Stomach (tissue), 9 donors: ENCODE measurements around the gene PPP4C. TPM values are rescaled to one million over a fixed set of nuclear protein-coding genes. Genes with fewer than 3 reads are reported as not detected.

Experiments used
- DNase-seq, 2 donors: peaks; one replicate each; pipeline versions ENCODE4 v3.0.0 to v3.0.0-alpha.2; 2013 to 2019
- H3K27ac ChIP-seq, 5 donors: fragments of 200-600 bp in 4 of 5; sonication (generic) in 4 of 5; one replicate each; pipeline ENCODE4 v1.5.1; 2013 to 2019; ENCODE audit warnings: mild to moderate bottlenecking in 1 of 5, moderate library complexity in 1 of 5
- H3K27me3 ChIP-seq, 3 donors: fragments of 200-600 bp; sonication (generic); one replicate each; pipeline ENCODE4 v1.5.1; 2017 to 2019; ENCODE audit warnings: mixed run types in 1 of 3
- H3K36me3 ChIP-seq, 4 donors: fragments of 200-600 bp; sonication (generic); 1 replicate in 3 of 4; 2 replicates in 1 of 4; pipeline ENCODE4 v1.5.1; 2016 to 2019
- H3K4me1 ChIP-seq, 4 donors: fragments of 200-600 bp; sonication (generic); one replicate each; pipeline ENCODE4 v1.5.1; 2016 to 2019
- H3K4me3 ChIP-seq, 4 donors: fragments of 200-600 bp; sonication (generic) in 3 of 4; one replicate each; pipeline ENCODE4 v1.5.1; 2016 to 2019; ENCODE audit warnings: mild to moderate bottlenecking in 1 of 4
- H3K9me3 ChIP-seq, 4 donors: fragments of 200-600 bp; sonication (generic); one replicate each; pipeline ENCODE4 v1.5.1; 2016 to 2019
- EP300 ChIP-seq: sonication (generic); formaldehyde crosslinking; IDR thresholded peaks from one replicate; pipeline ENCODE4 v1.6.1; 2017; ENCODE audit warnings: antibody characterized with exemption
- POLR2A ChIP-seq, 4 donors: fragments of 450-650 bp; IDR thresholded peaks; one replicate each; pipeline ENCODE4 v1.6.1; 2016; ENCODE audit warnings: antibody characterized with exemption in 4 of 4, control low read depth in 2 of 4, mild to moderate bottlenecking in 1 of 4, moderate library complexity in 1 of 4
- POLR2AphosphoS5 ChIP-seq, 3 donors: sonication (generic); formaldehyde crosslinking; IDR thresholded peaks; one replicate each; pipeline ENCODE4 v1.6.1; 2016; ENCODE audit warnings: antibody characterized with exemption in 3 of 3
- WGBS, 5 donors: extraction: QIAGEN DNeasy Blood & Tissue Kit in 3 of 5; methylation state at CpG; one replicate each; pipeline versions ENCODE4 v1.1.5 to v1.1.7; 2013 to 2018; 5-methylcytosine and 5-hydroxymethylcytosine counted together
- intact Hi-C: fragments of 100-400 bp; cut with DNase I; formaldehyde crosslinking; loops from one replicate; pipeline ENCODE4 v1.15.1; 2023; ENCODE audit warnings: low total_unique reads
- polyA plus RNA-seq, 3 donors: library from polyadenylated mRNA; stranded (reverse); fragments of 200-250 nt; gene quantifications; one replicate each; pipeline ENCODE4 v1.2.3, GENCODE V29; 2013
- total RNA-seq, 5 donors: library from RNA; depleted of rRNA; stranded (reverse); fragments of >200 nt; gene quantifications; one replicate each; pipeline versions ENCODE4 v1.1.0 to v1.2.3, GENCODE V29; 2014 to 2016
- TF ChIP-seq, protein P1 (sequence below), 7 experiments: fragments of 450-650 bp in 4 of 7; fragments of 200-600 bp in 3 of 7; sonication (generic) in 3 of 7; IDR thresholded peaks; one replicate each; pipeline ENCODE4 v1.5.1; 2016 to 2019; ENCODE audit warnings: antibody characterized with exemption in 7 of 7, control low read depth in 2 of 7, mild to moderate bottlenecking in 1 of 7
- donor health status: healthy with polysubstance abuse.
- donor health status: Bipolar disorder and iron deficiency.
- donor health status: healthy.

The PPP4C gene
- total and polyA plus RNA-seq, 8 donors = 21.4 to 118 (median 74.2) TPM

DNA sequence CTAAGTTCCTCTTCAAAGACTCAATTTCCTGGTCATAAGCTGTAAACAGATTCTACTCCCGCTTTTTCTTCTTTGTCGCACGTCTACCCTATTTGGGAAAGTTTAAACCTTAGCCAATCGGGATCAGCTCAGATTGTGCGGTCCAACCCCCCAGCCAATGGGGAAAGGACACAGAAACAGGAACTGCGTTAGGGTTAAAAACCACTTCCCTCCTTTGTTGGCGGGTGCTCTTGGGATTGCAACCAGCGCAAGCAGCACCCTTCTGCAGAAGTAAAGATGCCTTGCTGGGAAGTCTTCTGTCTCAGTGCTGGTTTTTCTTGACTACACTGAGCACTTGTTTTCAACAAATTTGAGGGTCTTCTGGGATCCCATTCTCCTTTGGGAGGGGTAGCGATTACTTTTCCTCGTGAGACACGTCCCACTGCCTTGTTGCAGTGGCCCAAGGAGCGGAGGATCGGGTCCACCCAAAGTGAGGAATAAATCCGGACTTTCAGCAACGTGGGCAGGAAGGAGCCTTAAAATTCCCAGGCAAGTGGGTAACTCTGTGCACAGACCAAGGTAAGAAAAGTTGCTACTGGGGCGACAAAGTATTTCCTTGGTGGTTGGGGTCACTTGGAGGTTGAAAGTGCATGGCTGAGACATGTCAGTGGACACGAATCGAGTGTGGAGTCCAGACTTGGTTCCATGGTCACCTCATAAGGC is 21.2 kb downstream of the PPP4C start:
- H3K9me3 ChIP-seq = peaks cover 0 to 22% (median 12%) of the 10 kb centered on the region in 4 donors
- DNase-seq = peak in 1 of 2 donors; percentile 37
- H3K4me1 ChIP-seq = peaks cover 30 to 42% (median 41%) of the 10 kb centered on the region in 4 donors
- peaks cover 5 to 21% (median 15%) of the 10 kb centered on the region in 4 donors for H3K36me3 ChIP-seq
- peak overlapping the region; percentile 63 to 89 (median 80) for H3K4me3 ChIP-seq
- H3K27ac ChIP-seq = peak overlapping the region; percentile 90 to 99 (median 93)
- TF ChIP-seq EP300 (no peak), POLR2A (IDR thresholded peaks at IDR 0.05) (no peak), POLR2AphosphoS5 (IDR thresholded peaks at IDR 0.05) (no peak)
- TF ChIP-seq, protein P1, sequence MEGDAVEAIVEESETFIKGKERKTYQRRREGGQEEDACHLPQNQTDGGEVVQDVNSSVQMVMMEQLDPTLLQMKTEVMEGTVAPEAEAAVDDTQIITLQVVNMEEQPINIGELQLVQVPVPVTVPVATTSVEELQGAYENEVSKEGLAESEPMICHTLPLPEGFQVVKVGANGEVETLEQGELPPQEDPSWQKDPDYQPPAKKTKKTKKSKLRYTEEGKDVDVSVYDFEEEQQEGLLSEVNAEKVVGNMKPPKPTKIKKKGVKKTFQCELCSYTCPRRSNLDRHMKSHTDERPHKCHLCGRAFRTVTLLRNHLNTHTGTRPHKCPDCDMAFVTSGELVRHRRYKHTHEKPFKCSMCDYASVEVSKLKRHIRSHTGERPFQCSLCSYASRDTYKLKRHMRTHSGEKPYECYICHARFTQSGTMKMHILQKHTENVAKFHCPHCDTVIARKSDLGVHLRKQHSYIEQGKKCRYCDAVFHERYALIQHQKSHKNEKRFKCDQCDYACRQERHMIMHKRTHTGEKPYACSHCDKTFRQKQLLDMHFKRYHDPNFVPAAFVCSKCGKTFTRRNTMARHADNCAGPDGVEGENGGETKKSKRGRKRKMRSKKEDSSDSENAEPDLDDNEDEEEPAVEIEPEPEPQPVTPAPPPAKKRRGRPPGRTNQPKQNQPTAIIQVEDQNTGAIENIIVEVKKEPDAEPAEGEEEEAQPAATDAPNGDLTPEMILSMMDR (IDR thresholded peaks at IDR 0.05) = no peak
- no peaks in the 10 kb centered on the region for H3K27me3 ChIP-seq
- WGBS, 5 donors = 95 to 96% (median 95%) methylated on average over 18 of the region's 18 CpGs
- intact Hi-C loops = no loop called here

DNA sequence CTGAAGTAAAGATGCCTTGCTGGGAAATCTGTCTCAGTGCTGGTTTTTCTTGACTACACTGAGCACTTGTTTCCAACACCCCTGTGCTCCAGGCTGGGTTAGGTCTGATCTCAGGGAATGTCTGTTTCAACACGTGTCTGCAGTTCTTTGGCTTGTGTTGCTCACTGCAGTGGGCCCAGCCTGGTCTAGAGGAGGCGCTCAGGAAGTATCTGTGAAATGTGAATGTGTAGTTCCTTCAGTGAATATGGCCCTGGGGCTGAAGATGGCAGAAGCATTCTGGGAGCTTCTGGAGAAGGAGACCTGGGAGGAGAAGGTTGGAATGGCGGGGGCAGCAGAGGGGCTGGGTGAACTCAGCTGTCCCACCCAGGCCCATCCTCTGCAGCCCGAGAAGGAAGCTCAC is 28.3 kb downstream of the PPP4C start:
- no peak overlapping the region for H3K27ac ChIP-seq
- H3K9me3 ChIP-seq = no peaks in the 10 kb centered on the region
- peaks cover 0 to 23% (median 4%) of the 10 kb centered on the region in 4 donors for H3K4me1 ChIP-seq
- H3K27me3 ChIP-seq = no peaks in the 10 kb centered on the region
- peaks cover 13 to 59% (median 50%) of the 10 kb centered on the region in 4 donors for H3K36me3 ChIP-seq
- TF ChIP-seq POLR2A (IDR thresholded peaks at IDR 0.05) (no peak), POLR2AphosphoS5 (IDR thresholded peaks at IDR 0.05) (no peak), EP300 (no peak)
- TF ChIP-seq, protein P1 (IDR thresholded peaks at IDR 0.05) = no peak
- intact Hi-C loops = no loop called here
- DNase-seq = no peak
- no peak overlapping the region for H3K4me3 ChIP-seq
- 79 to 90% (median 84%) methylated on average over 4 of the region's 4 CpGs for WGBS, 5 donors

DNA sequence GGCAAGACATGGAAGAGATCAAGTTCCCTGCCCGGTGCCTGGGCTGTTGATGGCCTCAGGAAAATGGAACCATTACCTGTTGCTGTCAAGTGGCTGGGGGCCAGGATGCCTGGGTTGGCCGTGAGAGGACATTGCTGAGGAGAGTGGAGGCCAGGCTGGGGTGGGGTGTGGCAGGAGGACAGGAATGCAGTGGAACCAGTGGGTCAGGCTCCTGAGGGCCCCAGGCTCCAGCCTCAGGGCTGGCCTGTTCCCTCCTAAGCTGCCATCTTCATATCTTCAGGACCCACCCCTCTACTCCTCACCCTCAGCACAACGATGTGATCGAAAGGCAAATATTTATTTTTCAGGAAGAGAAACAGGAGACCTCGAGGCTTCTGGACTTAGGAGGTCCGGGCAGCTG is 28.7 kb downstream of the PPP4C start:
- no peak for TF ChIP-seq POLR2A (IDR thresholded peaks at IDR 0.05)
- TF ChIP-seq POLR2AphosphoS5 (IDR thresholded peaks at IDR 0.05) = no peak
- no peak for TF ChIP-seq EP300
- TF ChIP-seq, protein P1 (IDR thresholded peaks at IDR 0.05) = no peak
- 29 to 55% (median 36%) methylated on average over 6 of the region's 6 CpGs for WGBS, 5 donors
- H3K27ac ChIP-seq = no peak overlapping the region

DNA sequence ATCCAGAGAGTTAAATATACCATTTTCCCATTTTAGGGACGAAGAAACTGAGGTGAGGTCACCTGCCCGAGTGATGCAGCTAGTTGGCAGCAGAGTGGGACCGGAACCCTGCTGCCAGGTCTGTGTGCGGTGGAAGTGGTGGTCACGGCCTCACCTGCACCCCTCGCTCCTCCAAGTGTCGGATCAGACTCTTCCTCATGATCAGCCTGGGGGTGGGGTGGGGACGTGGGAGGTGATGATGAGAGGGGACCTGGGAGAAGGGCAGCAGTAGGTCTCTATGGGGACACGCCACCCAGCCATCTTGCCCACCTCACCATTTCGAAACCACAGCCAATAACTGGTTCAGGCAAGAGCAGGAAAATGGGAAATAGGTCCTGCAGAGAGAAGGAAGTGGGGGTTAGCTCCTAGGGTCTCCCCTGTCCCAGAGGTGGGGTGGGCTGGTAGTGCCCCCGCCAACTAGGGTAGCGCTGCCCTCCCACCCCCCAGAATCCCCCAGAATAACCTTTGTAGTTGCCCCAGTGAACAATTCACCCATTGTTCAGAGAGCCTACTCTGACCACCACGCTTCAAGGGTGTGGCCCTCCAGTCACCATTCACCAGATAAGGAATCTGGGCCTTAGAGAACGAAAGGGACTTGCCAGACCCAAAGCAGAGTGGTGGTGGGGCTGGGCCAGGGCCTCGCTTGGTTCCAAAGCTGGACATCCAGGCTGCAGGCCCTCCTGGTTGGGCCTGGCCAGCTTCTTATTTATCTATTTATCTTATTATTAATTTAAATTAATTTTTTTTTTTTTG is 32.5 kb downstream of the PPP4C start:
- Histone ChIP-seq H3K9me3 (no peaks in the 10 kb centered on the region), H3K27ac (peak overlapping the region in 2 of 5 donors; percentile 8 to 62), H3K4me3 (no peak overlapping the region), H3K36me3 (peaks cover 37 to 95% (median 86%) of the 10 kb centered on the region in 4 donors), H3K27me3 (no peaks in the 10 kb centered on the region), H3K4me1 (peaks cover 4 to 35% (median 14%) of the 10 kb centered on the region in 4 donors)
- 71 to 92% (median 74%) methylated on average over 14 to 15 of the region's 15 CpGs for WGBS, 5 donors
- DNase-seq = peak in 1 of 2 donors; percentile 67
- TF ChIP-seq POLR2A (IDR thresholded peaks at IDR 0.05) (no peak), EP300 (no peak), POLR2AphosphoS5 (IDR thresholded peaks at IDR 0.05) (no peak)
- TF ChIP-seq, protein P1 (IDR thresholded peaks at IDR 0.05) = no peak
- intact Hi-C loops = no loop called here

More for the DNA sequence above, 28.7 kb downstream of the PPP4C start:
- no peak overlapping the region for H3K4me3 ChIP-seq
- H3K4me1 ChIP-seq = peaks cover 0 to 25% (median 4%) of the 10 kb centered on the region in 4 donors
- peaks cover 15 to 63% (median 54%) of the 10 kb centered on the region in 4 donors for H3K36me3 ChIP-seq
- H3K9me3 ChIP-seq = no peaks in the 10 kb centered on the region
- intact Hi-C loops = no loop called here
- no peaks in the 10 kb centered on the region for H3K27me3 ChIP-seq
- DNase-seq = peak; percentile 58 to 77
